COLO668 (cell line): ENCODE data around the gene DAAM1.
A peak's percentile ranks its signal among the peaks of the same experiment; 100 is the strongest.

ENCODE experiments used
- DNase-seq: peaks from one replicate; lab custom pipeline; 2025; ENCODE audit not compliant: unreplicated experiment; lab: John Stamatoyannopoulos, UW

Gene DAAM1

GRCh38 chr14:59187118-59187517, 1.3 kb upstream of the DAAM1 start:
- no peak for DNase-seq

GRCh38 chr14:59187802-59188460, 536 bp upstream of the DAAM1 start:
- DNase-seq = peak; percentile 51

GRCh38 chr14:59189091-59189785, 771 bp downstream of the DAAM1 start:
- DNase-seq = peak; percentile 77

GRCh38 chr14:59189786-59190368, 1.4 kb downstream of the DAAM1 start:
- DNase-seq = peak; percentile 93

GRCh38 chr14:59190372-59190771, 1.9 kb downstream of the DAAM1 start:
- DNase-seq = no peak

GRCh38 chr14:59195912-59196311, 7.4 kb downstream of the DAAM1 start:
- no peak for DNase-seq

GRCh38 chr14:59197695-59198262, 9.3 kb downstream of the DAAM1 start:
- DNase-seq = no peak

- DNase-seq = no peak
These were observed 10.7 kb downstream of the DAAM1 start for GRCh38 chr14:59199205-59199604.

GRCh38 chr14:59199614-59200013, 11.1 kb downstream of the DAAM1 start:
- no peak for DNase-seq

GRCh38 chr14:59200195-59200594, 11.7 kb downstream of the DAAM1 start:
- DNase-seq = no peak

- DNase-seq = no peak
These were observed 13.6 kb downstream of the DAAM1 start for GRCh38 chr14:59202031-59202430.

GRCh38 chr14:59204305-59204704, 15.8 kb downstream of the DAAM1 start:
- DNase-seq = no peak

- no peak for DNase-seq
These were observed 18.4 kb downstream of the DAAM1 start for GRCh38 chr14:59206892-59207291.

- DNase-seq = no peak
These were observed 19.1 kb downstream of the DAAM1 start for GRCh38 chr14:59207506-59207933.

GRCh38 chr14:59208224-59208814, 19.9 kb downstream of the DAAM1 start:
- no peak for DNase-seq

GRCh38 chr14:59208954-59209353, 20.5 kb downstream of the DAAM1 start:
- DNase-seq = no peak

GRCh38 chr14:59210621-59211020, 22.2 kb downstream of the DAAM1 start:
- DNase-seq = no peak

- peak; percentile 66 for DNase-seq
These were observed 25.2 kb downstream of the DAAM1 start for GRCh38 chr14:59213368-59214315.

GRCh38 chr14:59214702-59215302, 26.3 kb downstream of the DAAM1 start:
- no peak for DNase-seq

- DNase-seq = no peak
These were observed 26.9 kb downstream of the DAAM1 start for GRCh38 chr14:59215322-59215721.
